SK-N-MC (cell line): ENCODE results near the gene RHOU.

ENCODE experiments used
- DNase-seq: peaks from one replicate; pipeline ENCODE4 v3.0.0-alpha.2; 2011; ENCODE audit warnings: low read depth, low spot score
- H3K27ac ChIP-seq: fragments of 200-600 bp; sonication (generic); 2 replicates; pipeline ENCODE4 v1.5.1; 2016; ENCODE audit warnings: mixed run types
- H3K36me3 ChIP-seq: fragments of 200-600 bp; sonication (generic); 2 replicates; pipeline ENCODE4 v1.6.1; 2017; ENCODE audit warnings: antibody characterized with exemption, low read length, mixed read lengths; ENCODE audit not compliant: insufficient read depth
- H3K4me3 ChIP-seq: fragments of 200-600 bp; sonication (generic); 2 replicates; pipeline ENCODE4 v1.5.1; 2016
- H3K9ac ChIP-seq: fragments of 200-600 bp; sonication (generic); 2 replicates; pipeline ENCODE4 v1.8.0; 2017; ENCODE audit warnings: mixed run types, mixed read lengths; ENCODE audit not compliant: insufficient read length
- H3K9me3 ChIP-seq: fragments of 200-600 bp; sonication (generic); 2 replicates; pipeline ENCODE4 v1.6.1; 2017; ENCODE audit warnings: low read depth, mild to moderate bottlenecking, antibody characterized with exemption, low read length, moderate library complexity, mixed read lengths
- EZH2 ChIP-seq: fragments of 200-600 bp; sonication (generic); IDR thresholded peaks from one replicate; pipeline ENCODE4 v1.6.1; 2017; ENCODE audit warnings: antibody characterized with exemption
- FOXP2 ChIP-seq: optimal IDR thresholded peaks from 2 replicates; pipeline ENCODE3; 2011; ENCODE audit warnings: mild to moderate bottlenecking, moderate library complexity; ENCODE audit not compliant: insufficient read depth; ENCODE audit errors: extremely low read length, control extremely low read depth
- POLR2AphosphoS5 ChIP-seq: IDR thresholded peaks from 2 replicates; pipeline ENCODE4 v1.6.1; 2012; ENCODE audit warnings: mild to moderate bottlenecking, low read depth, low read length, borderline replicate concordance

The RHOU gene

GRCh38 chr1:228784181-228784580, 48.9 kb downstream of the RHOU start:
- H3K9ac ChIP-seq, result no peak overlapping the region
- no peak for DNase-seq
- no peak overlapping the region for H3K4me3 ChIP-seq
- no peak overlapping the region for H3K27ac ChIP-seq
- TF ChIP-seq EZH2 (no peak), FOXP2 (no peak), POLR2AphosphoS5 (no peak)
- H3K36me3 ChIP-seq, result no peaks in the 10 kb centered on the region
- no peaks in the 10 kb centered on the region for H3K9me3 ChIP-seq

- Histone ChIP-seq H3K9me3 (no peaks in the 10 kb centered on the region), H3K27ac (no peak overlapping the region), H3K4me3 (no peak overlapping the region), H3K36me3 (no peaks in the 10 kb centered on the region), H3K9ac (no peak overlapping the region)
- DNase-seq, result no peak
- no peak for TF ChIP-seq POLR2AphosphoS5
- no peak for TF ChIP-seq EZH2
- TF ChIP-seq FOXP2, result no peak
These were observed 50.4 kb downstream of the RHOU start for GRCh38 chr1:228785366-228786330.

GRCh38 chr1:228786361-228787129, 51.3 kb downstream of the RHOU start:
- TF ChIP-seq EZH2 (no peak), FOXP2 (no peak), POLR2AphosphoS5 (no peak)
- no peak for DNase-seq
- Histone ChIP-seq H3K36me3 (no peaks in the 10 kb centered on the region), H3K27ac (no peak overlapping the region), H3K9me3 (no peaks in the 10 kb centered on the region), H3K4me3 (no peak overlapping the region), H3K9ac (no peak overlapping the region)

GRCh38 chr1:228791791-228792190, 56.5 kb downstream of the RHOU start:
- no peak overlapping the region for H3K9ac ChIP-seq
- no peak overlapping the region for H3K27ac ChIP-seq
- H3K4me3 ChIP-seq, result no peak overlapping the region
- no peaks in the 10 kb centered on the region for H3K36me3 ChIP-seq
- no peak for DNase-seq
- TF ChIP-seq POLR2AphosphoS5, result no peak
- TF ChIP-seq EZH2, result no peak
- TF ChIP-seq FOXP2, result no peak
- no peaks in the 10 kb centered on the region for H3K9me3 ChIP-seq

GRCh38 chr1:228792601-228793000, 57.3 kb downstream of the RHOU start:
- Histone ChIP-seq H3K9me3 (no peaks in the 10 kb centered on the region), H3K36me3 (no peaks in the 10 kb centered on the region), H3K27ac (no peak overlapping the region), H3K9ac (no peak overlapping the region), H3K4me3 (no peak overlapping the region)
- no peak for TF ChIP-seq FOXP2
- TF ChIP-seq EZH2, result no peak
- no peak for TF ChIP-seq POLR2AphosphoS5
- no peak for DNase-seq

- H3K4me3 ChIP-seq, result no peak overlapping the region
- H3K9ac ChIP-seq, result no peak overlapping the region
- no peak for TF ChIP-seq EZH2
- no peak for TF ChIP-seq POLR2AphosphoS5
- no peak for TF ChIP-seq FOXP2
- no peak for DNase-seq
- no peaks in the 10 kb centered on the region for H3K9me3 ChIP-seq
- H3K36me3 ChIP-seq, result no peaks in the 10 kb centered on the region
- H3K27ac ChIP-seq, result no peak overlapping the region
These were observed 57.8 kb downstream of the RHOU start for GRCh38 chr1:228793032-228793431.

- H3K4me3 ChIP-seq, result no peak overlapping the region
- H3K9me3 ChIP-seq, result no peaks in the 10 kb centered on the region
- no peak overlapping the region for H3K27ac ChIP-seq
- DNase-seq, result no peak
- H3K36me3 ChIP-seq, result no peaks in the 10 kb centered on the region
- no peak overlapping the region for H3K9ac ChIP-seq
- TF ChIP-seq FOXP2 (no peak), EZH2 (no peak), POLR2AphosphoS5 (no peak)
These were observed 58.9 kb downstream of the RHOU start for GRCh38 chr1:228794173-228794572.

- no peak overlapping the region for H3K27ac ChIP-seq
- no peaks in the 10 kb centered on the region for H3K9me3 ChIP-seq
- no peaks in the 10 kb centered on the region for H3K36me3 ChIP-seq
- DNase-seq, result no peak
- H3K9ac ChIP-seq, result no peak overlapping the region
- H3K4me3 ChIP-seq, result no peak overlapping the region
- TF ChIP-seq FOXP2 (no peak), POLR2AphosphoS5 (no peak), EZH2 (no peak)
These were observed 59.5 kb downstream of the RHOU start for GRCh38 chr1:228794810-228795209.
